ENCODE measurements around the gene VAV1.
"Not testable (repeated sequence)": the region's sequence is repeated elsewhere in the genome, so short reads cannot be mapped to it uniquely, and the experiment has no call there.

DNA sequence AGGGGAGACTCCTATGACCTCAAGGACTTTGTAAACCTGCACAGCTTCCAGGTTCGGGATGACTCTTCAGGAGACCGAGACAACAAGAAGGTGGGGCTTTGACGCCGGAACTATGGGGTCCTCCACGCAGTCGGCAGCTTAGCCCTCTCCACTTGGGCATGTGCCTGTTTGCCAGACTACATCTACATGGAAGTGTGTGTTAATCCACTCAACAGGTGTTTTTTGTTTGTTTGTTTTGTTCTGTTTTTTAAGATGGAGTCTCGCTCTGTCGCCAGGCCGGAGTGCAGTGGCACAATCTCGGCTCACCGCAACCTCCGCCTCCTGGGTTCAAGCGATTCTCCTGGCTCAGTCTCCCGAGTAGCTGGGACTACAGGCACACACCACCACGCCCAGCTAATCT is 57.3 kb downstream of the VAV1 start:
- TF ChIP-seq, protein P1, sequence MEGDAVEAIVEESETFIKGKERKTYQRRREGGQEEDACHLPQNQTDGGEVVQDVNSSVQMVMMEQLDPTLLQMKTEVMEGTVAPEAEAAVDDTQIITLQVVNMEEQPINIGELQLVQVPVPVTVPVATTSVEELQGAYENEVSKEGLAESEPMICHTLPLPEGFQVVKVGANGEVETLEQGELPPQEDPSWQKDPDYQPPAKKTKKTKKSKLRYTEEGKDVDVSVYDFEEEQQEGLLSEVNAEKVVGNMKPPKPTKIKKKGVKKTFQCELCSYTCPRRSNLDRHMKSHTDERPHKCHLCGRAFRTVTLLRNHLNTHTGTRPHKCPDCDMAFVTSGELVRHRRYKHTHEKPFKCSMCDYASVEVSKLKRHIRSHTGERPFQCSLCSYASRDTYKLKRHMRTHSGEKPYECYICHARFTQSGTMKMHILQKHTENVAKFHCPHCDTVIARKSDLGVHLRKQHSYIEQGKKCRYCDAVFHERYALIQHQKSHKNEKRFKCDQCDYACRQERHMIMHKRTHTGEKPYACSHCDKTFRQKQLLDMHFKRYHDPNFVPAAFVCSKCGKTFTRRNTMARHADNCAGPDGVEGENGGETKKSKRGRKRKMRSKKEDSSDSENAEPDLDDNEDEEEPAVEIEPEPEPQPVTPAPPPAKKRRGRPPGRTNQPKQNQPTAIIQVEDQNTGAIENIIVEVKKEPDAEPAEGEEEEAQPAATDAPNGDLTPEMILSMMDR (IDR thresholded peaks at IDR 0.05), result not testable (repeated sequence)
- TF ChIP-seq POLR2A (IDR thresholded peaks at IDR 0.05), result not testable (repeated sequence)

Data from thyroid gland (tissue), 4 donors.